Gastrocnemius medialis (tissue), 4 donors: ENCODE measurements around the gene PRKCH. TPM values are rescaled to one million over a fixed set of nuclear protein-coding genes. Genes with fewer than 3 reads are reported as not detected.
"Not testable (repeated sequence)": the region's sequence is repeated elsewhere in the genome, so short reads cannot be mapped to it uniquely, and the experiment has no call there.

Source experiments
- ATAC-seq, 2 donors: fragments of 150-250 bp; one replicate each; pipeline ENCODE4 v1.9.1; 2016
- DNase-seq, 2 donors: peaks; one replicate each; pipeline ENCODE4 v3.0.0-alpha.2; 2019
- H3K27ac ChIP-seq, 4 donors: fragments of 200-600 bp; sonication (generic); 1 replicate in 1 of 4; 2 replicates in 3 of 4; pipeline ENCODE4 v1.5.1; 2016 to 2018; ENCODE audit warnings: mild to moderate bottlenecking in 2 of 4, moderate library complexity in 1 of 4
- H3K27me3 ChIP-seq, 3 donors: fragments of 200-600 bp; sonication (generic) in 2 of 3; 1 replicate in 1 of 3; 2 replicates in 2 of 3; pipeline versions ENCODE4 v1.5.1 to v1.6.0; 2016 to 2019; ENCODE audit warnings: mild to moderate bottlenecking in 1 of 3, moderate library complexity in 1 of 3
- H3K36me3 ChIP-seq, 2 donors: fragments of 200-600 bp; sonication (generic) in 1 of 2; one replicate each; pipeline ENCODE4 v1.5.1; 2017 to 2018
- H3K4me1 ChIP-seq, 2 donors: fragments of 200-600 bp; sonication (generic) in 1 of 2; one replicate each; pipeline ENCODE4 v1.5.1; 2016 to 2017; ENCODE audit warnings: mild to moderate bottlenecking in 2 of 2
- H3K4me3 ChIP-seq, 4 donors: fragments of 200-600 bp; sonication (generic) in 3 of 4; 1 replicate in 1 of 4; 2 replicates in 3 of 4; pipeline ENCODE4 v1.5.1; 2016 to 2019; ENCODE audit warnings: mild to moderate bottlenecking in 2 of 4
- H3K9me3 ChIP-seq, 3 donors: fragments of 200-600 bp; sonication (generic) in 2 of 3; 1 replicate in 1 of 3; 2 replicates in 2 of 3; pipeline ENCODE4 v1.5.1; 2016 to 2019
- CTCF ChIP-seq, 5 experiments: fragments of 450-650 bp in 3 of 5; fragments of 200-600 bp in 2 of 5; sonication (generic) in 2 of 5; IDR thresholded peaks in 4 of 5; conservative IDR thresholded peaks in 1 of 5; 1 replicate in 4 of 5; 2 replicates in 1 of 5; pipeline ENCODE4 v1.5.1; 2016 to 2019; ENCODE audit warnings: antibody characterized with exemption in 5 of 5, mild to moderate bottlenecking in 3 of 5, moderate library complexity in 3 of 5
- POLR2A ChIP-seq, 2 donors: fragments of 450-650 bp; IDR thresholded peaks; one replicate each; pipeline ENCODE4 v1.6.1; 2017; ENCODE audit warnings: antibody characterized with exemption in 2 of 2, mild to moderate bottlenecking in 2 of 2, moderate library complexity in 2 of 2
- in situ Hi-C, 4 donors: fragments of 200-750 bp; cut with MboI; loops; one replicate each; pipeline versions ENCODE4 v1.15.0 to v1.8.0; 2017; ENCODE audit warnings: low sequenced_read_pairs in 4 of 4
- intact Hi-C: fragments of 100-400 bp; cut with DNase I; formaldehyde crosslinking; loops from one replicate; pipeline ENCODE4 v1.15.1; 2023; ENCODE audit warnings: low total_unique reads
- total RNA-seq, 4 donors: library from RNA; depleted of rRNA; stranded (reverse); fragments of >200 nt; gene quantifications; one replicate each; pipeline versions ENCODE4 v1.1.0 to v1.2.3, GENCODE V29; 2016

Gene PRKCH
- total RNA-seq, 4 donors from 2014 or later = 11.3 to 32.4 (median 16.6) TPM

- Histone ChIP-seq H3K36me3 (no peaks in the 10 kb centered on the region), H3K4me3 (no peak overlapping the region), H3K27ac (no peak overlapping the region), H3K4me1 (peaks cover 13% of the 10 kb centered on the region in 2 donors), H3K9me3 (no peaks in the 10 kb centered on the region), H3K27me3 (no peaks in the 10 kb centered on the region)
- ATAC-seq (no peak), DNase-seq (no peak)
- no peak for TF ChIP-seq CTCF (IDR thresholded peaks at IDR 0.05 in 4 of 5, conservative IDR thresholded peaks at IDR 0.05 in 1 of 5)
- TF ChIP-seq POLR2A (IDR thresholded peaks at IDR 0.05) = no peak
- in situ Hi-C loops (no loop called here), intact Hi-C loops (no loop called here)
Measured at GRCh38 chr14:61406198-61406597, 84.8 kb downstream of the PRKCH start.

GRCh38 chr14:61406675-61407074, 85.3 kb downstream of the PRKCH start:
- H3K4me1 ChIP-seq = peaks cover 13% of the 10 kb centered on the region in 2 donors
- H3K4me3 ChIP-seq = no peak overlapping the region
- H3K9me3 ChIP-seq = no peaks in the 10 kb centered on the region
- intact Hi-C loops = no loop called here
- H3K36me3 ChIP-seq = no peaks in the 10 kb centered on the region
- DNase-seq = no peak
- H3K27ac ChIP-seq = no peak overlapping the region
- in situ Hi-C loops = no loop called here
- no peak for ATAC-seq
- TF ChIP-seq POLR2A (IDR thresholded peaks at IDR 0.05) (no peak), CTCF (IDR thresholded peaks at IDR 0.05 in 4 of 5, conservative IDR thresholded peaks at IDR 0.05 in 1 of 5) (no peak)
- no peaks in the 10 kb centered on the region for H3K27me3 ChIP-seq

- Histone ChIP-seq H3K36me3 (no peaks in the 10 kb centered on the region), H3K9me3 (no peaks in the 10 kb centered on the region), H3K27ac (no peak overlapping the region), H3K27me3 (no peaks in the 10 kb centered on the region), H3K4me1 (peaks cover 10 to 13% of the 10 kb centered on the region in 2 donors), H3K4me3 (no peak overlapping the region)
- in situ Hi-C loops = no loop called here
- ATAC-seq (no peak), DNase-seq (no peak)
- intact Hi-C loops = no loop called here
- no peak for TF ChIP-seq POLR2A (IDR thresholded peaks at IDR 0.05)
Measured at GRCh38 chr14:61408498-61408897, 87.1 kb downstream of the PRKCH start.

- H3K4me1 ChIP-seq = peaks cover 7 to 13% of the 10 kb centered on the region in 2 donors
- TF ChIP-seq CTCF (IDR thresholded peaks at IDR 0.05 in 4 of 5, conservative IDR thresholded peaks at IDR 0.05 in 1 of 5) (no peak), POLR2A (IDR thresholded peaks at IDR 0.05) (no peak)
- no peaks in the 10 kb centered on the region for H3K9me3 ChIP-seq
- intact Hi-C loops (no loop called here), in situ Hi-C loops (no loop called here)
- no peaks in the 10 kb centered on the region for H3K36me3 ChIP-seq
- H3K27me3 ChIP-seq = no peaks in the 10 kb centered on the region
- no peak overlapping the region for H3K4me3 ChIP-seq
- no peak for DNase-seq
- no peak overlapping the region for H3K27ac ChIP-seq
- ATAC-seq = no peak
Measured at GRCh38 chr14:61409782-61410181, 88.4 kb downstream of the PRKCH start.

- Histone ChIP-seq H3K4me1 (peaks cover 14 to 17% of the 10 kb centered on the region in 2 donors), H3K27ac (peak overlapping the region in 3 of 4 donors; percentile 21 to 58 (median 25))
- ATAC-seq, H3K27me3 ChIP-seq, DNase-seq, intact Hi-C loops, H3K9me3 ChIP-seq, H3K4me3 ChIP-seq, H3K36me3 ChIP-seq, in situ Hi-C loops: not testable (repeated sequence)
Measured at GRCh38 chr14:61415934-61416333, 94.6 kb downstream of the PRKCH start.

- no peak overlapping the region for H3K4me3 ChIP-seq
- ATAC-seq (no peak), DNase-seq (no peak)
- H3K27me3 ChIP-seq = no peaks in the 10 kb centered on the region
- H3K36me3 ChIP-seq = no peaks in the 10 kb centered on the region
- intact Hi-C loops = no loop called here
- H3K9me3 ChIP-seq = no peaks in the 10 kb centered on the region
- H3K4me1 ChIP-seq = peaks cover 14 to 19% of the 10 kb centered on the region in 2 donors
- TF ChIP-seq CTCF (IDR thresholded peaks at IDR 0.05 in 4 of 5, conservative IDR thresholded peaks at IDR 0.05 in 1 of 5) (no peak), POLR2A (IDR thresholded peaks at IDR 0.05) (no peak)
- peak overlapping the region; percentile 20 to 58 (median 23) for H3K27ac ChIP-seq
- in situ Hi-C loops = no loop called here
Measured at GRCh38 chr14:61416591-61416990, 95.2 kb downstream of the PRKCH start.
